HFFc6 (cell line): ENCODE data around the gene TMPRSS11E. TPM values are rescaled to one million over a fixed set of nuclear protein-coding genes. Genes with fewer than 3 reads are reported as not detected.

Experiments
- DNase-seq: peaks from one replicate; pipeline ENCODE4 v3.0.0-alpha.2; 2018
- H3K27ac Mint-ChIP-seq: 2 replicates; pipeline ENCODE4 v1.8.0; 2020; ENCODE audit warnings: mild to moderate bottlenecking, mixed read lengths
- H3K27me3 Mint-ChIP-seq: 2 replicates; pipeline ENCODE4 v1.8.0; 2021; ENCODE audit warnings: mild to moderate bottlenecking, moderate library complexity, mixed read lengths; ENCODE audit not compliant: insufficient read depth
- H3K36me3 Mint-ChIP-seq: 2 replicates; pipeline ENCODE4 v1.8.0; 2021; ENCODE audit warnings: low read depth, mixed read lengths
- H3K4me1 Mint-ChIP-seq: 2 replicates; pipeline ENCODE4 v1.8.0; 2020; ENCODE audit warnings: low read depth, mixed read lengths
- H3K4me3 Mint-ChIP-seq: 2 replicates; pipeline ENCODE4 v1.8.0; 2020; ENCODE audit warnings: mild to moderate bottlenecking, moderate library complexity, mixed read lengths
- H3K9me3 Mint-ChIP-seq: 2 replicates; pipeline ENCODE4 v1.8.0; 2020; ENCODE audit warnings: mild to moderate bottlenecking, mixed read lengths
- total RNA-seq, 6 experiments: library from RNA; stranded (reverse); fragmentation: NEBNext Ultra II Directional; extraction: Animal tissue kit (Norgen Biotek cat#: 25700); gene quantifications; 2 replicates in 1 of 6; 3 replicates in 5 of 6; pipeline ENCODE4 v1.2.3, GENCODE V29; 2021
- TF ChIP-seq, protein P1 (sequence below): fragments of 200-600 bp; sonication (generic); IDR thresholded peaks from 2 replicates; pipeline ENCODE4 v1.5.0; 2021; ENCODE audit warnings: antibody characterized with exemption, mild to moderate bottlenecking

The TMPRSS11E gene
- total RNA-seq, 6 experiments from 2014 or later = not detected

DNA sequence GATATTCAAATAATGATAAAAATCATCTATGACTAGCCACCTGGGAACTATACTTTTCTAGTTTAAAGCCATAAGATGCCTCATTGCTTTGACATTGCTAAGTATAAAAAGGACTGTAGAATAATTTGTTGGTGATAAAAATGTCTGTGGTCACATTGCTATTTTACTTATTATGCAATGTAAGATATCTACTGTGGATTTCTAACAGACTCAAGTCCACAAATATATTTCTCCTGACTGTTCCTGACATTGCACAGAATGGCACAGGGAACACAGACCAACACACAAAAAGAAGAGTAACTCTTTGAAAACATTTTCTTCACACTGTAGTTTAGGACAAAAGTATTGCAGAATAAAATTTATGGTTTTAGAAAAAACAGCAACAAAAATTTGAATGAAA, 2.2 kb upstream of the TMPRSS11E start:
- Mint-ChIP-seq H3K27ac (no peak overlapping the region), H3K9me3 (no peaks in the 10 kb centered on the region), H3K4me3 (no peak overlapping the region), H3K27me3 (peaks cover 1% of the 10 kb centered on the region; the same call in 1 of the 2 replicates), H3K4me1 (no peaks in the 10 kb centered on the region), H3K36me3 (no peaks in the 10 kb centered on the region)
- TF ChIP-seq, protein P1, sequence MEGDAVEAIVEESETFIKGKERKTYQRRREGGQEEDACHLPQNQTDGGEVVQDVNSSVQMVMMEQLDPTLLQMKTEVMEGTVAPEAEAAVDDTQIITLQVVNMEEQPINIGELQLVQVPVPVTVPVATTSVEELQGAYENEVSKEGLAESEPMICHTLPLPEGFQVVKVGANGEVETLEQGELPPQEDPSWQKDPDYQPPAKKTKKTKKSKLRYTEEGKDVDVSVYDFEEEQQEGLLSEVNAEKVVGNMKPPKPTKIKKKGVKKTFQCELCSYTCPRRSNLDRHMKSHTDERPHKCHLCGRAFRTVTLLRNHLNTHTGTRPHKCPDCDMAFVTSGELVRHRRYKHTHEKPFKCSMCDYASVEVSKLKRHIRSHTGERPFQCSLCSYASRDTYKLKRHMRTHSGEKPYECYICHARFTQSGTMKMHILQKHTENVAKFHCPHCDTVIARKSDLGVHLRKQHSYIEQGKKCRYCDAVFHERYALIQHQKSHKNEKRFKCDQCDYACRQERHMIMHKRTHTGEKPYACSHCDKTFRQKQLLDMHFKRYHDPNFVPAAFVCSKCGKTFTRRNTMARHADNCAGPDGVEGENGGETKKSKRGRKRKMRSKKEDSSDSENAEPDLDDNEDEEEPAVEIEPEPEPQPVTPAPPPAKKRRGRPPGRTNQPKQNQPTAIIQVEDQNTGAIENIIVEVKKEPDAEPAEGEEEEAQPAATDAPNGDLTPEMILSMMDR = no peak
- no peak for DNase-seq

DNA sequence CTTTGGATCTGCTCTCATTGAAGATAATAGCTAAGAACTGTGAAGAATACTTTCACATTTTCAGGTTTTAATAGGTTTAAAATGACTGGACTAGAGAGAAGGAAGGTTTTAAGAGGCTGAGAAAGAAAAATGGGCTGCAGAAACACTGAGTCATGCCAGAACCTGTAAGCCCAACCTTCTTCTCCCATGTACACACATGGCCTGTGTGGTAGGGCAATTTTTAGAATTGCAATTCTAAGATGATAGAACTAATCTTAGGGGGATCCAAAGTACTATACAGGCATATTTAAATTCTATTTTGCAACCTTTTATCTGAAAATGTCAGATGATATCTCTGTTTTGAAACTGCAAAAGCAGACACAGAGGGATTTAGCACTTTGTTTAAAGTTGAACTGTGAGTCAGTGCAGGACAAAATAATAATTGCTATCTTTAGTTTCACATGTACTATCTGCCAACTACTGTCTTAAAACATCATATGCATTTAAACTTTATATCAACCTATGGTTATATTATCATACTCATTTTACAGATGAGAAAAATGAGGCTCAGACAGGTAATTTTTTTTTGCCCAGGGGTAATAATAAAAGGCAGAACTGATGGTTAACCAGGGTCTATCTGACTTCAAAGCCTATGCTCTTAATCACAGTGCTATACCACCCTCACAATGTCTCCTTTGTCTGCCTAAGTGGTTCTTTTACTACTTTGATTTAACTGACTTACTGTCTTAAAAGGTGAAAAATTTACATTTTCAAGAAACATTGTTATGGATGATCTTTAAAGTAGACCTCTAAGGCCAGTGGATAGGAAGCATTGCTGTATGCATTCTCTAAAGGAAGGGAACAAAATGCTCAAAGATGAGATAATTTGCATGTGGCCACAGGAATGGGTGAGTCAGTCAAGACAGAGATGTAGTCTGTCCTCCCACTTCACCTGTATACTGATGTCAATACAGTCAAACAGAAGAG, 4.3 kb downstream of the TMPRSS11E start:
- Mint-ChIP-seq H3K4me1 (no peaks in the 10 kb centered on the region), H3K27me3 (peaks cover 8% of the 10 kb centered on the region; the same call in 1 of the 2 replicates), H3K9me3 (no peaks in the 10 kb centered on the region), H3K36me3 (no peaks in the 10 kb centered on the region), H3K27ac (no peak overlapping the region), H3K4me3 (no peak overlapping the region)
- TF ChIP-seq, protein P1 = no peak
- no peak for DNase-seq

DNA sequence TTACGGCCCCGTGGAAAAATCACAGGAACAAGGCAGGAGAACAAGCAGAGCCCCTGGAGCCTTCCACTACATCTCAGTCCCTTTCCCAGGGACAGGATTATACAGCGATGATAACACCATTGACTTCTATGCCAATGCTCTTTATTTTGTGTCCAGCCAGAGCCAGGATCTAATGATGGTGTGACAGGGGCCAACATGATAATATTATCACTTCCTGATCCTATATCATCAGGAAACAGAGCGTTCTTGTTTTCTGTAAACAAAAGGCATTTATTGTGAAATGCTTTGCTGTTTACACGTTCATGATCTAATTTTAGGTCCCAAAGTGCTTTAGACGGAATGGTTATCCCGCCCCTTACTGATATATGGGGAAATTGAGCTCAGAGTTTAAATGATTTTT, 12.8 kb downstream of the TMPRSS11E start:
- no peak overlapping the region for H3K27ac Mint-ChIP-seq
- H3K27me3 Mint-ChIP-seq = peaks cover 9% of the 10 kb centered on the region; the same call in 1 of the 2 replicates
- peaks cover 15% of the 10 kb centered on the region for H3K4me1 Mint-ChIP-seq
- H3K36me3 Mint-ChIP-seq = no peaks in the 10 kb centered on the region
- DNase-seq = no peak
- no peak overlapping the region for H3K4me3 Mint-ChIP-seq
- no peaks in the 10 kb centered on the region for H3K9me3 Mint-ChIP-seq
- TF ChIP-seq, protein P1 = no peak

DNA sequence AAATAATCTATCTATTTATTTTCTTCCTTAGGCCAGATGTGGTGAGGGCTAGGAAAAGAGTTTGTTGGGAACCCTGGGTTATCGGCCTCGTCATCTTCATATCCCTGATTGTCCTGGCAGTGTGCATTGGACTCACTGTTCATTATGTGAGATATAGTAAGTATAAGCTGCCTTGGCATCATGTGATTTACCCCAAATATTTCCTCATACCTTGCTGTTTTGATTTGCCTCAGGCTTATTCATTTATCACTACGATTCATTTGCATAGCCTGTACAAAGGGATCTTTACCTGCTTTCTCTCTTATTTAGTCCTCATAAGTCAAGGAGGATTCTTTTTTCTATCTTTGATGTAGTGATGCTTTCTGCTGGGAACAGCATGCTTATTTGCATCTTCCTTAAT, 14.5 kb downstream of the TMPRSS11E start:
- TF ChIP-seq, protein P1 = no peak
- peaks cover 5% of the 10 kb centered on the region; the same call in 1 of the 2 replicates for H3K27me3 Mint-ChIP-seq
- no peak overlapping the region for H3K27ac Mint-ChIP-seq
- no peak for DNase-seq
- peaks cover 32% of the 10 kb centered on the region for H3K4me1 Mint-ChIP-seq
- H3K9me3 Mint-ChIP-seq = no peaks in the 10 kb centered on the region
- H3K36me3 Mint-ChIP-seq = no peaks in the 10 kb centered on the region
- H3K4me3 Mint-ChIP-seq = no peak overlapping the region

DNA sequence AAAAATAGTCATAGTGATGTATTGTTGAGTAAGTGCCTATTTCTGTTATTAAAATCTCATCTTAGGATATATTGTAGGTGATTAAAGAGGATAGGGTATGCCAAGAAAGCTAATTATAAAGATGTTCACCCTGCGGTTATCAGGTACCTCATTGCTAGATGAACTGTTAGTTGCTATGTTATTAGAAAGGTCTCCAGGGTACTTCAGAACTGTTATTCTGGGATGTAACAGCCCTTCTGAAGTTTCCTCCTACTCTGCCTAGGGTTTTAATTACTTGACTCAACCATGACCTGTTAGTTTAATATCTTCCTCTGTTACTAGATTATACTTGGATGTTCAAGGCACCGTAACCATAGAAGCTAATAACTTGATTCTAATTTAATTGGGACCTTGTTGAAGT, 15.4 kb downstream of the TMPRSS11E start:
- TF ChIP-seq, protein P1 = no peak
- no peaks in the 10 kb centered on the region for H3K9me3 Mint-ChIP-seq
- H3K27ac Mint-ChIP-seq = no peak overlapping the region
- no peak overlapping the region for H3K4me3 Mint-ChIP-seq
- H3K27me3 Mint-ChIP-seq = peaks cover 2% of the 10 kb centered on the region; the same call in 1 of the 2 replicates
- H3K4me1 Mint-ChIP-seq = peaks cover 36% of the 10 kb centered on the region
- H3K36me3 Mint-ChIP-seq = no peaks in the 10 kb centered on the region
- no peak for DNase-seq
